A549 (cell line): ENCODE measurements around the gene ATL1. TPM values are rescaled to one million over a fixed set of nuclear protein-coding genes. Genes with fewer than 3 reads are reported as not detected.

Experiments
- ATAC-seq, 2 experiments: fragments of 200-7000 bp in 1 of 2; fragments of >200 bp in 1 of 2; cut with Nextera tagmentation in 1 of 2; cut with Tn5 transposase in 1 of 2; 3 replicates each; pipeline versions ENCODE4 v1.8.0 to v1.9.1; 2018 to 2020; ENCODE audit warnings: mild to moderate bottlenecking in 1 of 2, moderate library complexity in 1 of 2
- CTCF ChIA-PET: fragments of 300-600 bp; sonication (Branson Sonifier 250); formaldehyde crosslinking; extraction: SDS; loops from one replicate; lab custom pipeline; 2021; ENCODE audit warnings: antibody characterized with exemption, inconsistent platforms; lab: Yijun Ruan, JAX
- POLR2A ChIA-PET: fragments of 350-600 bp; formaldehyde crosslinking; extraction: SDS; loops from one replicate; lab custom pipeline; 2021; ENCODE audit warnings: antibody characterized with exemption, inconsistent platforms; lab: Yijun Ruan, JAX
- DNase-seq, 2 experiments: peaks; one replicate each; pipeline versions ENCODE4 v3.0.0 to v3.0.0-alpha.2; 2011 to 2016; ENCODE audit warnings: low read depth in 1 of 2, low spot score in 1 of 2
- FAIRE-seq: peaks from 2 replicates; lab custom pipeline; 2011; peaks lifted over from hg19 to GRCh38; lab: Jason Lieb, UNC
- H3K27ac ChIP-seq, 2 experiments: fragments of >200 bp; sonication (Bioruptor Twin); formaldehyde crosslinking; 3 replicates each; pipeline ENCODE4 v1.5.1; 2016 to 2017
- H3K4me1 ChIP-seq: fragments of >200 bp; sonication (Bioruptor Twin); formaldehyde crosslinking; 3 replicates; pipeline ENCODE4 v1.6.1; 2016
- H3K4me2 ChIP-seq: fragments of >200 bp; sonication (Bioruptor Twin); formaldehyde crosslinking; 3 replicates; pipeline ENCODE4 v1.6.1; 2016
- H3K4me3 ChIP-seq: fragments of >200 bp; sonication (Bioruptor Twin); formaldehyde crosslinking; 3 replicates; pipeline ENCODE4 v1.5.1; 2016
- H3K9me3 ChIP-seq: fragments of >200 bp; sonication (Bioruptor Twin); formaldehyde crosslinking; 3 replicates; pipeline ENCODE4 v1.6.1; 2016
- CBX2 ChIP-seq: fragments of 200-600 bp; sonication (generic); IDR thresholded peaks from 2 replicates; pipeline ENCODE4 v1.6.1; 2016; ENCODE audit warnings: low read depth, mild to moderate bottlenecking, borderline replicate concordance
- CEBPB ChIP-seq, 2 experiments: fragments of >200 bp in 1 of 2; sonication (Bioruptor Twin) in 1 of 2; formaldehyde crosslinking in 1 of 2; IDR thresholded peaks; 2 replicates each; pipeline ENCODE4 v1.6.1; 2012 to 2016
- CHD2 ChIP-seq: fragments of 150-350 bp; IDR thresholded peaks from 2 replicates; pipeline ENCODE4 v1.6.1; 2014; ENCODE audit warnings: low read length; ENCODE audit not compliant: partially characterized antibody
- CHD4 ChIP-seq: fragments of 200-600 bp; sonication (generic); IDR thresholded peaks from 2 replicates; pipeline ENCODE4 v1.6.1; 2016; ENCODE audit warnings: antibody characterized with exemption, mild to moderate bottlenecking, borderline replicate concordance
- EHF ChIP-seq: fragments of 250-450 bp; sonication (Bioruptor Pico); IDR thresholded peaks from 2 replicates; pipeline ENCODE4 v1.5.0; 2020; ENCODE audit warnings: mild to moderate bottlenecking
- ESRRA ChIP-seq: fragments of 150-350 bp; IDR thresholded peaks from 2 replicates; pipeline ENCODE4 v1.6.1; 2014; ENCODE audit warnings: mild to moderate bottlenecking, low read length, borderline replicate concordance
- FOSB ChIP-seq: fragments of 250-450 bp; sonication (Bioruptor Pico); IDR thresholded peaks from 2 replicates; pipeline ENCODE4 v1.5.0; 2020; ENCODE audit warnings: mild to moderate bottlenecking, moderate library complexity
- FOSL2 ChIP-seq, 2 experiments: fragments of 450-650 bp in 1 of 2; fragments of >200 bp in 1 of 2; sonication (Bioruptor Twin) in 1 of 2; formaldehyde crosslinking; IDR thresholded peaks; 2 replicates each; pipeline versions ENCODE4 v1.5.0 to v1.6.1; 2016 to 2020; ENCODE audit warnings: mild to moderate bottlenecking in 1 of 2, moderate library complexity in 1 of 2
- FOXS1 ChIP-seq: fragments of 250-450 bp; sonication (Bioruptor Pico); IDR thresholded peaks from 2 replicates; pipeline ENCODE4 v1.5.0; 2020; ENCODE audit warnings: mild to moderate bottlenecking, moderate library complexity
- HOXB13 ChIP-seq: fragments of 250-450 bp; sonication (Bioruptor Pico); IDR thresholded peaks from 2 replicates; pipeline ENCODE4 v1.5.0; 2020; ENCODE audit warnings: low read depth, mild to moderate bottlenecking, moderate library complexity
- JUN ChIP-seq, 2 experiments: fragments of >200 bp; sonication (Bioruptor Twin); formaldehyde crosslinking; IDR thresholded peaks; 2 replicates in 1 of 2; 3 replicates in 1 of 2; pipeline ENCODE4 v1.6.1; 2016 to 2017
- JUNB ChIP-seq: fragments of >200 bp; sonication (Bioruptor Twin); formaldehyde crosslinking; IDR thresholded peaks from 2 replicates; pipeline ENCODE4 v1.6.1; 2016
- KDM1A ChIP-seq: fragments of 200-600 bp; sonication (generic); IDR thresholded peaks from 2 replicates; pipeline ENCODE4 v1.6.1; 2016; ENCODE audit warnings: low read depth, mild to moderate bottlenecking
- KDM5A ChIP-seq: fragments of 200-600 bp; sonication (generic); IDR thresholded peaks from 2 replicates; pipeline ENCODE4 v1.6.1; 2016; ENCODE audit warnings: antibody characterized with exemption, mild to moderate bottlenecking
- MAFK ChIP-seq: fragments of 450-650 bp; IDR thresholded peaks from 2 replicates; pipeline ENCODE4 v1.6.1; 2014; ENCODE audit not compliant: partially characterized antibody
- NR3C1 ChIP-seq: fragments of >200 bp; sonication (Bioruptor Twin); formaldehyde crosslinking; IDR thresholded peaks from 3 replicates; pipeline ENCODE4 v1.6.1; 2017
- RAD21 ChIP-seq, 2 experiments: fragments of >200 bp in 1 of 2; sonication (Bioruptor Twin) in 1 of 2; formaldehyde crosslinking in 1 of 2; IDR thresholded peaks in 1 of 2; conservative IDR thresholded peaks in 1 of 2; 2 replicates in 1 of 2; 3 replicates in 1 of 2; pipeline ENCODE4 v1.6.1; 2012 to 2018; ENCODE audit warnings: inconsistent platforms in 1 of 2
- RARB ChIP-seq: fragments of 250-450 bp; sonication (Bioruptor Pico); IDR thresholded peaks from 2 replicates; pipeline ENCODE4 v1.8.0; 2021; ENCODE audit warnings: mild to moderate bottlenecking, moderate library complexity
- RCOR1 ChIP-seq: fragments of 150-350 bp; IDR thresholded peaks from 2 replicates; pipeline ENCODE4 v1.6.1; 2014; ENCODE audit warnings: antibody characterized with exemption, low read length, low read depth
- SREBF2 ChIP-seq: fragments of 450-650 bp; IDR thresholded peaks from 2 replicates; pipeline ENCODE4 v1.6.1; 2014; ENCODE audit warnings: mild to moderate bottlenecking, moderate library complexity
- TFCP2L1 ChIP-seq: fragments of 250-450 bp; sonication (Bioruptor Pico); IDR thresholded peaks from 2 replicates; pipeline ENCODE4 v1.5.0; 2021; ENCODE audit warnings: mild to moderate bottlenecking
- TP53 ChIP-seq: fragments of 250-450 bp; sonication (Bioruptor Pico); IDR thresholded peaks from 2 replicates; pipeline ENCODE4 v1.5.0; 2021; ENCODE audit warnings: mild to moderate bottlenecking, moderate library complexity
- ZC3H11A ChIP-seq: fragments of 450-650 bp; IDR thresholded peaks from 2 replicates; pipeline ENCODE4 v1.6.1; 2014; ENCODE audit warnings: antibody characterized with exemption, mild to moderate bottlenecking
- ZNF302 ChIP-seq: fragments of 250-450 bp; sonication (Bioruptor Pico); IDR thresholded peaks from 2 replicates; pipeline ENCODE4 v1.9.0; 2021; ENCODE audit warnings: inconsistent platforms, mild to moderate bottlenecking, moderate library complexity
- ZSCAN20 ChIP-seq: fragments of 250-450 bp; sonication (Bioruptor Pico); IDR thresholded peaks from 2 replicates; pipeline ENCODE4 v1.8.0; 2022; ENCODE audit warnings: mild to moderate bottlenecking, moderate library complexity
- WGBS: methylation state at CpG from one replicate; pipeline ENCODE4 v1.1.6; 2017; ENCODE audit errors: missing lambda C conversion rate; 5-methylcytosine and 5-hydroxymethylcytosine counted together
- polyA plus RNA-seq, 4 experiments: library from polyadenylated mRNA; depleted of rRNA in 3 of 4; stranded (reverse); fragments of >200 nt; fragmentation: RNase III in 1 of 4; extraction: RNeasy Plus Mini Kit Qiagen cat#74134 plus additional on column Dnase treatment in 1 of 4; gene quantifications; 2 replicates in 3 of 4; 3 replicates in 1 of 4; pipeline ENCODE4 v1.2.3, GENCODE V29; 2011 to 2017
- TF ChIP-seq, protein P1 (sequence below): fragments of >200 bp; sonication (Bioruptor Twin); formaldehyde crosslinking; IDR thresholded peaks from 2 replicates; pipeline ENCODE4 v1.6.1; 2016
- TF ChIP-seq, protein P2 (sequence below): fragments of 150-350 bp; IDR thresholded peaks from 2 replicates; pipeline ENCODE4 v1.6.1; 2014; ENCODE audit warnings: low read depth, mild to moderate bottlenecking, low read length
- TF ChIP-seq, protein P3 (sequence below): fragments of 450-650 bp; IDR thresholded peaks from 2 replicates; pipeline ENCODE4 v1.6.1; 2014; ENCODE audit warnings: antibody characterized with exemption
- TF ChIP-seq, protein P4 (sequence below): IDR thresholded peaks from 2 replicates; pipeline ENCODE4 v1.6.1; 2012; ENCODE audit warnings: low read depth, borderline replicate concordance
- TF ChIP-seq, protein P5 (sequence below): IDR thresholded peaks from 2 replicates; pipeline ENCODE4 v1.6.1; 2012

Gene ATL1
- polyA plus RNA-seq, 2 of the 4 experiments (the other 2 are of a cell fraction), result 4.7 to 5.1 TPM

DNA sequence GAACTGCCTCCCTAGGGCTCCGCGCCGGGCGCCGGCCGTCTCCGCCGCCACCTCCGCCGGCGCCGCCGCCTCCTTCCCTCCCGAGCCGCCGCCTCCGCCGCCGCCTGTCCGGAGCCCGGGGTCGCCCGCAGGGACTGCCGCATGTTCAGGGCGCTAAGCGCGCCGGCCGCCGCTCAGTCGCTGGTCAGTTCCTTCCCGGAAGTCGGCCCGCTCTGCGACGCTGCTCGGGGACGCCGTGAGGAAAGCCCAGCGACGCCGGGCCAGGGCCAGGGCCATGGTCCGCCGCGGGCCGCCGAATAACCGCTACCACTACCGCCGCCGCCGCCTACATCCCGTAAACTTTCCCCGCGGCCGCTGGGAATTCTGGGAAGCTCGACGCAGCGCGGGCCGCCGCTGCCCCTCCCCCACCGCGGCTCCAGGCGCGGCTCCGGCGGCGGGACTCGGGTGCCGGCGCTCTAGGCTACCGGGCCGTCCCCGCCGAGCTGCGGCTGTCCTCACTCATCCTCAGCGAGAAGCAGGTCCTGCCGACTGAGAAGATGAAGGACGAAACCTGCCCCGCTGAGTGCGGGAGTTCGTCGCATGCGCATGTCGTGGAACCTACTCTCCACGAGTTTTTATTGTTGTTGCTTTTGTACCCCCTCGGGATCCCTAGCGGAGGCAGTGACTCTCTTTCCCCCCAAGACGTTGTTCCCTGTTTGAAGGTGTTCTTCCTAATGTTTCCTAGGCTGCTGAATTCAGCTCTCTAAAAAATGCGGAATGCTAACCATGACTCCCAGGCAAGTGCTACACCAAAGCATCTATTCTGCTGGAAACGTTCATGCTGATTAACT, 108.3 kb downstream of the ATL1 start, which contains the start of gene SAV1 (continued):
- no peak for TF ChIP-seq SREBF2
- TF ChIP-seq, protein P1, sequence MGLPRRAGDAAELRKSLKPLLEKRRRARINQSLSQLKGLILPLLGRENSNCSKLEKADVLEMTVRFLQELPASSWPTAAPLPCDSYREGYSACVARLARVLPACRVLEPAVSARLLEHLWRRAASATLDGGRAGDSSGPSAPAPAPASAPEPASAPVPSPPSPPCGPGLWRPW, result no peak
- no peak for TF ChIP-seq KDM5A
- TF ChIP-seq NR3C1, result no peak
- TF ChIP-seq TFCP2L1 (CRISPR knock-in tag), result peak; percentile 98
- TF ChIP-seq CHD2, result no peak
- TF ChIP-seq TP53, result peak; percentile 79; the same call in 1 of the 2 replicates
- no peak for TF ChIP-seq RCOR1
- no peak for TF ChIP-seq ZC3H11A
- TF ChIP-seq HOXB13, result no peak
- TF ChIP-seq ZSCAN20, result no peak
- TF ChIP-seq RAD21 (conservative IDR thresholded peaks at IDR 0.05 in 1 of 2, IDR thresholded peaks at IDR 0.05 in 1 of 2), result no peak
- TF ChIP-seq JUNB, result peak; percentile 16; the same call in 1 of the 2 replicates
- TF ChIP-seq, protein P2, sequence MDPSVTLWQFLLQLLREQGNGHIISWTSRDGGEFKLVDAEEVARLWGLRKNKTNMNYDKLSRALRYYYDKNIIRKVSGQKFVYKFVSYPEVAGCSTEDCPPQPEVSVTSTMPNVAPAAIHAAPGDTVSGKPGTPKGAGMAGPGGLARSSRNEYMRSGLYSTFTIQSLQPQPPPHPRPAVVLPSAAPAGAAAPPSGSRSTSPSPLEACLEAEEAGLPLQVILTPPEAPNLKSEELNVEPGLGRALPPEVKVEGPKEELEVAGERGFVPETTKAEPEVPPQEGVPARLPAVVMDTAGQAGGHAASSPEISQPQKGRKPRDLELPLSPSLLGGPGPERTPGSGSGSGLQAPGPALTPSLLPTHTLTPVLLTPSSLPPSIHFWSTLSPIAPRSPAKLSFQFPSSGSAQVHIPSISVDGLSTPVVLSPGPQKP, result no peak
- no peak for TF ChIP-seq ZNF302 (CRISPR knock-in tag)
- TF ChIP-seq MAFK, result no peak
- TF ChIP-seq, protein P3, sequence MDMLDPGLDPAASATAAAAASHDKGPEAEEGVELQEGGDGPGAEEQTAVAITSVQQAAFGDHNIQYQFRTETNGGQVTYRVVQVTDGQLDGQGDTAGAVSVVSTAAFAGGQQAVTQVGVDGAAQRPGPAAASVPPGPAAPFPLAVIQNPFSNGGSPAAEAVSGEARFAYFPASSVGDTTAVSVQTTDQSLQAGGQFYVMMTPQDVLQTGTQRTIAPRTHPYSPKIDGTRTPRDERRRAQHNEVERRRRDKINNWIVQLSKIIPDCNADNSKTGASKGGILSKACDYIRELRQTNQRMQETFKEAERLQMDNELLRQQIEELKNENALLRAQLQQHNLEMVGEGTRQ, result no peak
- peak; percentile 98 for TF ChIP-seq FOSB (CRISPR knock-in tag)
- TF ChIP-seq KDM1A, result no peak
- peak; percentile 94 to 96; a peak in 4 of 5 replicates for TF ChIP-seq JUN (IDR thresholded peaks at IDR 0.05)
- TF ChIP-seq, protein P4, sequence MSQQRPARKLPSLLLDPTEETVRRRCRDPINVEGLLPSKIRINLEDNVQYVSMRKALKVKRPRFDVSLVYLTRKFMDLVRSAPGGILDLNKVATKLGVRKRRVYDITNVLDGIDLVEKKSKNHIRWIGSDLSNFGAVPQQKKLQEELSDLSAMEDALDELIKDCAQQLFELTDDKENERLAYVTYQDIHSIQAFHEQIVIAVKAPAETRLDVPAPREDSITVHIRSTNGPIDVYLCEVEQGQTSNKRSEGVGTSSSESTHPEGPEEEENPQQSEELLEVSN, result peak; percentile 61; the same call in 1 of the 2 replicates
- peak; percentile 96 for TF ChIP-seq RARB
- no peak for TF ChIP-seq FOSL2 (IDR thresholded peaks at IDR 0.05)
- TF ChIP-seq FOSL2 (CRISPR knock-in tag; IDR thresholded peaks at IDR 0.05), result 0 out of 2 replicates have a peak, but pooled peaks have one; percentile 41
- TF ChIP-seq, protein P5, sequence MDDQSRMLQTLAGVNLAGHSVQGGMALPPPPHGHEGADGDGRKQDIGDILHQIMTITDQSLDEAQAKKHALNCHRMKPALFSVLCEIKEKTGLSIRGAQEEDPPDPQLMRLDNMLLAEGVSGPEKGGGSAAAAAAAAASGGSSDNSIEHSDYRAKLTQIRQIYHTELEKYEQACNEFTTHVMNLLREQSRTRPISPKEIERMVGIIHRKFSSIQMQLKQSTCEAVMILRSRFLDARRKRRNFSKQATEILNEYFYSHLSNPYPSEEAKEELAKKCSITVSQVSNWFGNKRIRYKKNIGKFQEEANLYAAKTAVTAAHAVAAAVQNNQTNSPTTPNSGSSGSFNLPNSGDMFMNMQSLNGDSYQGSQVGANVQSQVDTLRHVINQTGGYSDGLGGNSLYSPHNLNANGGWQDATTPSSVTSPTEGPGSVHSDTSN, result no peak
- no peak for TF ChIP-seq ESRRA

DNA sequence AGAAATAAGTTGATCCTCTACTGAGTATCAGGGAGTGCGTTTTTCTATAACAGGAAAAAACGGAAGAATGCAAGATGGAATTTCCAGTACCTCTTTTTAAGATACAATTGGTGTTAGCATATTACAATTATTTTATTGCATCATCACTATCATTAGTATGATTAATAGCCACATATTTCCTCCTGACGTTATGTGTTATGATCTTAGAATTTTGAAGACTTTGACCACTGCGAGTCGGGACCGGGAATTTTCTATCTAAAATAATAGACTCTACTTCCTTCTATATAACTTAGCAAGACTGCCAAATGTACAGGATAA, 108.8 kb downstream of the ATL1 start:
- H3K4me3 ChIP-seq, result peak overlapping the region; percentile 74
- TF ChIP-seq CEBPB (IDR thresholded peaks at IDR 0.05) (peak in 1 of 2 experiments; percentile 26; a peak in 1 of 4 replicates), CHD4 (no peak), JUN (IDR thresholded peaks at IDR 0.05) (no peak), EHF (no peak), CBX2 (no peak), TFCP2L1 (CRISPR knock-in tag) (no peak), MAFK (no peak), FOXS1 (CRISPR knock-in tag) (no peak)
- peak overlapping the region; percentile 72 for H3K4me2 ChIP-seq
- no peak for FAIRE-seq
- CTCF ChIA-PET, result interaction anchor here (0.6 to 1.4 kb wide), 2 partner anchors 38 to 105 kb away, joined by 3 to 6 read pairs; no protein-coding TSS in a partner anchor
- WGBS, result 6% methylated on average over 6 of the region's 6 CpGs
- H3K9me3 ChIP-seq, result no peaks in the 10 kb centered on the region
- ATAC-seq, result no peak
- POLR2A ChIA-PET, result interaction anchor here (0.5 to 1.4 kb wide), 37 partner anchors 9 to 896 kb away, joined by 3 to 21 read pairs (median 4); partner anchors contain the start of genes ATL1, DMAC2L, L2HGDH and NIN
- peaks cover 16% of the 10 kb centered on the region for H3K4me1 ChIP-seq
- no peak for DNase-seq
- peak overlapping the region; percentile 87 to 96 for H3K27ac ChIP-seq
